BLaER1 treated with 17β-estradiol and CSF1 and Interleukin-3, amounts not matched to agents 10 nM and 100 nM (cell line): ENCODE measurements around the gene NEURL1B.

Experiments used
- H3K27ac ChIP-seq, 11 experiments: shearing (Covaris generic); formaldehyde crosslinking; 2 replicates each; pipeline ENCODE4 v1.8.1; 2022
- H3K27me3 ChIP-seq, 11 experiments: shearing (Covaris generic); formaldehyde crosslinking; 2 replicates each; pipeline ENCODE4 v1.8.1; 2022
- H3K36me3 ChIP-seq, 11 experiments: shearing (Covaris generic); formaldehyde crosslinking; 2 replicates each; pipeline ENCODE4 v1.8.1; 2022
- H3K4me1 ChIP-seq, 10 experiments: shearing (Covaris generic); formaldehyde crosslinking; 2 replicates each; pipeline ENCODE4 v1.8.1; 2022
- H3K4me2 ChIP-seq, 11 experiments: shearing (Covaris generic); formaldehyde crosslinking; 2 replicates each; pipeline ENCODE4 v1.8.1; 2022
- H3K4me3 ChIP-seq, 10 experiments: shearing (Covaris generic); formaldehyde crosslinking; 2 replicates each; pipeline ENCODE4 v1.8.1; 2022
- H3K9ac ChIP-seq, 11 experiments: shearing (Covaris generic); formaldehyde crosslinking; 2 replicates each; pipeline ENCODE4 v1.8.1; 2022
- H3K9me3 ChIP-seq, 11 experiments: shearing (Covaris generic); formaldehyde crosslinking; replicated peaks in 1 of 11; 2 replicates each; pipeline ENCODE4 v1.8.1; 2022
- H4K20me1 ChIP-seq, 11 experiments: shearing (Covaris generic); formaldehyde crosslinking; 2 replicates each; pipeline ENCODE4 v1.8.1; 2022
- Cebpa-rat ChIP-seq, 11 experiments: shearing (Covaris generic); IDR thresholded peaks; 2 replicates each; pipeline ENCODE4 v1.8.1; 2022

The NEURL1B gene

GRCh38 chr5:172719211-172719610 is 78.1 kb downstream of the NEURL1B start:
- no peaks in the 10 kb centered on the region for H3K27me3 ChIP-seq
- TF ChIP-seq Cebpa-rat (IDR thresholded peaks at IDR 0.05) = no peak
- H3K9me3 ChIP-seq = no peaks in the 10 kb centered on the region
- no peak overlapping the region for H3K9ac ChIP-seq
- no peak overlapping the region for H3K4me2 ChIP-seq
- no peaks in the 10 kb centered on the region for H4K20me1 ChIP-seq
- H3K27ac ChIP-seq = no peak overlapping the region
- H3K36me3 ChIP-seq = no peaks in the 10 kb centered on the region
- no peak overlapping the region for H3K4me3 ChIP-seq
- peaks cover 25 to 50% (median 38%) of the 10 kb centered on the region in 10 experiments for H3K4me1 ChIP-seq

DNA sequence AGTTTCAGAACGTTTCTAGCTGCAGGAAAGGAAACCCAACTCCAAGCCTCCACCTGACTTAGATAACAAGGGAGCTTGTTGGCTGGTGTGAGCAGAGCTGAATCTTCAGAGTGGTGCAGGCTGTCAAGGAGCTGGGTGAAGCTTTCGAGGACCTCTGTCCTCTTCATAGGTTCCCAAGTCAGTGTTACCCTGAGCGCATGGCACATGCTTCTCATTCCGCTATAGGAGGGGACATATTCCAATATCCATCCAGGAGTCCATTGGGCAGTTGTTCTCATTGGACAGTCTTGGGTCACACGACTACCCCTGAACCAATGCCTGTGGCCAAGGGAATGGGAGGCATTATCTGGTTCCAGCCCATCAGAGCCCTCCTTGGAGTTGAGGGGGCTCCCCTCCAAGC is 79.6 kb downstream of the NEURL1B start:
- no peak for TF ChIP-seq Cebpa-rat (IDR thresholded peaks at IDR 0.05)
- H3K4me1 ChIP-seq = peaks cover 13 to 35% (median 24%) of the 10 kb centered on the region in 10 experiments
- H3K4me2 ChIP-seq = no peak overlapping the region
- no peaks in the 10 kb centered on the region for H4K20me1 ChIP-seq
- H3K9ac ChIP-seq = no peak overlapping the region
- H3K9me3 ChIP-seq = no peaks in the 10 kb centered on the region
- H3K27me3 ChIP-seq = no peaks in the 10 kb centered on the region
- H3K36me3 ChIP-seq = no peaks in the 10 kb centered on the region
- no peak overlapping the region for H3K27ac ChIP-seq
- no peak overlapping the region for H3K4me3 ChIP-seq

DNA sequence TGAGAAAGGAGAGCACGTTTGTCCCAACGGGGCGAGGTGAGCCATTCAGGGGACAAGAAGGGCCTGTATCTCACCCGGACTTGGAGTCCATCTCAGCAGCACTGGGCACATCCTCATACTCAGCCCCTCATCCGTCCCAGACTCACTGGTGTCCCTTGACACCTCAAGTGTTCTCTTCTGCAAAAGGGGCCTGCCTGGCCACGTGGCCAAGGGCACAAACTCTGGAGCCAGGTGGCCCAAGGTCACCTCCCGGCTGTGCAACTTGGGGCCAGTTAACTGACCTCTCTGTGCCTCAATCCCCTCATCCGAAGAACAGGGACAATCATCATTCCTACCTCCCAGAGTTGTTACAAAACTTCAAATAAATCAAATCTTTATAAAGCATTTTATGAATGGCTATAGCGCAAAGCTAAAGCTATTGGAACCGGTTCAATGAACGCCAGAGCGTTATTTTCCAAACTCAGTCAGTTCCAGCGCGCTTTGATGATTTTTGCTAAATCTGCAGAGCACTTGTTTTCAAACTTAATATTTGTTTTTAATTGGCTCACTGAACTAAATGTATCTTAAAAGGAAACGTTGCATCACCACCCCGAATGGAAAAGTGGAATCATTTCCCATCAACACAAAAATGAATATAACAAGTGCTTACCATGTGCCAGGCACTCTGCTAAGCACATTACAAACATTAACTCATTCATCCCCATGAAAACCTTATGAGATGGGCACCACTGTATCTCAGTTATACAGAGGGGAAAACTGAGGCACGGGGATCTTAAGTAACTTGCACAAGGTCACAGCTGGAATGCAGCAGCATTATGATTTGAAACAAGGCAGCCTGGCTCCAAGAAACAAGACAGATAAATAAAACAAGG is 80.6 kb downstream of the NEURL1B start:
- Histone ChIP-seq H3K4me2 (peak overlapping the region in 10 of 11 experiments; percentile 4 to 57 (median 14); a peak in 11 of 22 replicates), H3K36me3 (no peaks in the 10 kb centered on the region), H3K27me3 (no peaks in the 10 kb centered on the region), H3K27ac (0 out of 22 replicates have a peak overlapping the region, but pooled peaks of 1 of the 11 experiments have one; percentile 8), H4K20me1 (no peaks in the 10 kb centered on the region), H3K4me1 (peaks cover 10 to 28% (median 21%) of the 10 kb centered on the region in 10 experiments), H3K9ac (no peak overlapping the region), H3K9me3 (no peaks in the 10 kb centered on the region), H3K4me3 (no peak overlapping the region)
- TF ChIP-seq Cebpa-rat (IDR thresholded peaks at IDR 0.05) = no peak

DNA sequence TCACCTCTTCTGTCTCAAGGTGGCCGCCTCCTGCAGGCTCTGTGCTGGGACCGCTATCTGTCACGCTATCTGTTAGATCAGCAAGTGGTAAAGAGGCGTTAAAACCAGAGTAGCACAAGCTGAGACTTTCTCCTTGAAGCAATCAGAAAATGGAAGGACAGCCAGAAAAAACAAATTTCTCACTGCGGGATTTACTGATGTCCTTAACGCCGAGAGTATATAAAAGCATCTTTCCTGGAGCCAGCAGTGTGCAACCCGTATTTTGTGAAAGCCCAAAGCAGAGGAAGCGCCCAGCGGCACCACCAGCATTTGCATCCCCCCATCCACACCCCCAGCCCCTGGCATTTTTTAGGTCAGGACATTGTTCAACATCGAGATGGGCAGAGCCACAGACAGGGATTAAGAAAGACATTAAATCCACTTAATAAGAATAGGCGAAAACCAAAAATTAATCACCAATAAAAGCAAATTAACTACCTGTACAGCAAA is 81.3 kb downstream of the NEURL1B start:
- Histone ChIP-seq H3K27me3 (no peaks in the 10 kb centered on the region), H3K4me1 (peaks cover 3 to 21% (median 16%) of the 10 kb centered on the region in 10 experiments), H3K36me3 (no peaks in the 10 kb centered on the region), H4K20me1 (no peaks in the 10 kb centered on the region), H3K4me3 (no peak overlapping the region), H3K9ac (no peak overlapping the region), H3K9me3 (no peaks in the 10 kb centered on the region), H3K4me2 (peak overlapping the region in 9 of 11 experiments; percentile 4 to 57 (median 16); a peak in 9 of 22 replicates), H3K27ac (no peak overlapping the region)
- no peak for TF ChIP-seq Cebpa-rat (IDR thresholded peaks at IDR 0.05)

DNA sequence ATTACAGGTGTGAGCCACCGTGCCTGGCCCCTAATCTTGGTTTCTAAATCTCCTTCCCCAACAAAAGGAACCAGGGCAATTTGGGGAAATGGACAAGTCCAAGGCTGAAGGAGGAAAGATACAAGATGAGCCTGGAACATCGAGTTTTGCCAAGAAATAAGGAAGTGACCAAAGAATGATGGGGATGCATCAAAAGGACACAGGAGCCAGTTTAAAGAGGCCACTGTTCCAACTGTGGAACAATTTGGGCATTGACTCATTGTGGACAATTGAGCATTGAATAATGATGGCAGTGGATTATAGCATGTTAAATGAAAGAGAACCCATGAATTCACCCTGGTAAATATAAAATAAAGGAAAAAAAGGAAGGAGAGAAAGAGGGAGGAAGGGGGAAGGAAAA is 82.4 kb downstream of the NEURL1B start:
- H3K4me2 ChIP-seq = no peak overlapping the region
- no peak overlapping the region for H3K9ac ChIP-seq
- H3K4me1 ChIP-seq = peaks cover 0 to 16% (median 10%) of the 10 kb centered on the region in 10 experiments; a peak in 16 of 20 replicates
- H3K27me3 ChIP-seq = no peaks in the 10 kb centered on the region
- no peaks in the 10 kb centered on the region for H3K36me3 ChIP-seq
- H3K27ac ChIP-seq = no peak overlapping the region
- no peak for TF ChIP-seq Cebpa-rat (IDR thresholded peaks at IDR 0.05)
- H4K20me1 ChIP-seq = no peaks in the 10 kb centered on the region
- no peaks in the 10 kb centered on the region for H3K9me3 ChIP-seq
- H3K4me3 ChIP-seq = no peak overlapping the region

GRCh38 chr5:172724242-172725183 is 83.5 kb downstream of the NEURL1B start:
- Histone ChIP-seq H3K4me1 (peaks cover 0 to 16% (median 10%) of the 10 kb centered on the region in 10 experiments; a peak in 16 of 20 replicates), H3K27me3 (no peaks in the 10 kb centered on the region)

DNA sequence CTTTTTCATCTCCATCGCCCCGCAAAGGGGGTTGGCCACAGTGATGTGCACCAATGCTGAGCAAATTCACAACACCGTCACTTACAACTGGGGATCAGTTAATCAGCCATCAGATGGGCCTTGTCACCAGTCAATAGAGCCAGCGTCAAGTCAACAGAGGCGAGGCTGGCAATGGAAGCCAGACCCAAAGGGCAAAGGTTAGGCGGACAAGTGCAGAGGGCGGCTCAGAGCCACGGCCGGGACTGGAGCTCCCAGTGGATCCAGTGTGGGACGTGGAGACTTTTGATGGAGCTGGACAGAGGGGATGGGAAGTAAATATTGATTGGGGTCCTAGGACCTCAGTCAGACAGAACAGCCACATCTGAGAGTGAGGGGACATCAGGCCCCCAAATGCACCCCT is 84.2 kb downstream of the NEURL1B start:
- H3K36me3 ChIP-seq = no peaks in the 10 kb centered on the region
- H3K4me2 ChIP-seq = no peak overlapping the region
- no peak overlapping the region for H3K4me3 ChIP-seq
- H3K9me3 ChIP-seq = no peaks in the 10 kb centered on the region
- H4K20me1 ChIP-seq = no peaks in the 10 kb centered on the region
- no peaks in the 10 kb centered on the region for H3K27me3 ChIP-seq
- peaks cover 0 to 16% (median 10%) of the 10 kb centered on the region in 10 experiments; a peak in 16 of 20 replicates for H3K4me1 ChIP-seq
- no peak for TF ChIP-seq Cebpa-rat (IDR thresholded peaks at IDR 0.05)
- H3K27ac ChIP-seq = no peak overlapping the region
- H3K9ac ChIP-seq = no peak overlapping the region

More at GRCh38 chr5:172724242-172725183, 83.5 kb downstream of the NEURL1B start:
- H3K9me3 ChIP-seq = no peaks in the 10 kb centered on the region
- H3K4me2 ChIP-seq = no peak overlapping the region
- H4K20me1 ChIP-seq = no peaks in the 10 kb centered on the region
- H3K27ac ChIP-seq = no peak overlapping the region
- H3K4me3 ChIP-seq = no peak overlapping the region
- H3K9ac ChIP-seq = no peak overlapping the region
- H3K36me3 ChIP-seq = no peaks in the 10 kb centered on the region
- no peak for TF ChIP-seq Cebpa-rat (IDR thresholded peaks at IDR 0.05)

GRCh38 chr5:172725785-172726184 is 84.7 kb downstream of the NEURL1B start:
- peaks cover 0 to 16% (median 10%) of the 10 kb centered on the region in 10 experiments; a peak in 16 of 20 replicates for H3K4me1 ChIP-seq
- H4K20me1 ChIP-seq = no peaks in the 10 kb centered on the region
- no peak overlapping the region for H3K27ac ChIP-seq
- no peak overlapping the region for H3K4me3 ChIP-seq
- no peak overlapping the region for H3K9ac ChIP-seq
- no peaks in the 10 kb centered on the region for H3K36me3 ChIP-seq
- no peaks in the 10 kb centered on the region for H3K9me3 ChIP-seq
- no peaks in the 10 kb centered on the region for H3K27me3 ChIP-seq
- no peak overlapping the region for H3K4me2 ChIP-seq
- no peak for TF ChIP-seq Cebpa-rat (IDR thresholded peaks at IDR 0.05)

- Histone ChIP-seq H3K27me3 (no peaks in the 10 kb centered on the region), H3K4me3 (no peak overlapping the region), H3K9ac (no peak overlapping the region), H3K9me3 (no peaks in the 10 kb centered on the region), H3K4me2 (no peak overlapping the region), H3K4me1 (peaks cover 2 to 15% (median 7%) of the 10 kb centered on the region in 10 experiments), H3K27ac (no peak overlapping the region), H3K36me3 (no peaks in the 10 kb centered on the region), H4K20me1 (no peaks in the 10 kb centered on the region)
- TF ChIP-seq Cebpa-rat (IDR thresholded peaks at IDR 0.05) = no peak
Observed at GRCh38 chr5:172726966-172727365, 85.9 kb downstream of the NEURL1B start.
